GM19455 (cell line): Measurements from ENCODE around the gene MRPL12.
"Not testable (repeated sequence)": the region's sequence is repeated elsewhere in the genome, so short reads cannot be mapped to it uniquely, and the experiment has no call there.

Source experiments
- ATAC-seq: cut with Tn5 transposase; IDR thresholded peaks from one replicate; pipeline ENCODE4 v1.9.1; 2021; ENCODE audit not compliant: unreplicated experiment

The MRPL12 gene

GRCh38 chr17:81702934-81703746 is at the start of gene MRPL12:
MRPL12 (plus strand) TSS chr17:81703367; CDS start chr17:81703502, 135 bp downstream.
- peak; percentile 77 for ATAC-seq

DNA sequence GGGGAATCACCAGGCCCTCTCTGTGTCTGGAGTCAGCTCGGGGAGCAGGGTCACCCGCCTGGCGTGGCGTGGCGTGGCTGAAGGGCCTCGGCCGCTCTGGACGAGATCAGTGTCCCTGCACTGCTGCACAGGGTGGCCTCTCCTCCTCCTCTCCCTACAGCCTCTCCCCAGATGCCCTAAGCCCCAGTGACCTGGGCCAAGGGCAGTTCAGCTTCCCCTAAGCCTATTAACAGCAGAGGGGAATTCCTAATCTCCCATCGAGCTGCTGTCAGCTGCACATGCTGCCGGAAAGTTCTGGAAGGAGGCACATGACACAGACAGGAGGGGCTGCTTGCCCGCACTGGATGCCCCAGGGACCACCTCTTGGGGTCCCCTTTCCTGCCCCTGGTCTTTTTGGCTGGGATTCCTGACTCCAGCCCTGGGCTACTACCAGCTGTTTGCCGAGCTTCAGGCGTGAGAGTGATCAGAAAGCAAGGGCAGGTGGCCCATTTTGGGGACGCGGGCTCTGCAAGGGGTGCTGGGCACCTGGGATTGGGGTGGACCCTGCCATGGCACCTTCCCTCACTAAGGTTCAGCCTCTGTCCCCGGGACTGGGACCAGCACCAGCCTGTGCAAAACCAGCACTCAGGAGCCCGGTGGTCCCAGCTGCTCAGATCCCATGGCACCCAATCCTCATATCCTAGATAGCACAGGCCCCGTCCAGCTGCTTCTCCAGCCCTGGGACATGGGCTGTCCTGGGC is 47.6 kb upstream of the MRPL12 start:
- ATAC-seq, result no peak

GRCh38 chr17:81656118-81656743 is 46.9 kb upstream of the MRPL12 start, which contains the start of gene PDE6G:
PDE6G (minus strand) TSS chr17:81656542; CDS start chr17:81653305, 3,237 bp downstream.
- no peak for ATAC-seq

DNA sequence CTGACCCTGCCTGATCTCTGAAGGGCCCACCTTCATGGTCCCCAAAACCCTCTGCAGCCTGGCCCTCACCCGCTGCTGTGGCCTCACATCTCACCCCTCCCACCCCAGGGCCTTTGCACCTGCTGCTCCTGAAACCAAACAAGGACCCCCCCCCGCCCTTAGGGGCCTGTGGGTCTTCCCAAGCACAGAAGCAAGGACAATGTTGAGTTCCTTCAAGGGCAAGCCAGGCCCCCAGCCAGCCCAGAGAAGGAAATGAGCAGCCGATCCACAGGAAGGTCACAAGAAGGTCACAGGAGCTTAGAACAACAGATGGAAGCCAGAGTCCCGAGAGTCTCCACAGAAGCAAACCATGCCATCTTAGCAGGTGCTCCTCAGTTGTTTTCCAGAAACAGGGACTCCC is 46.3 kb upstream of the MRPL12 start:
- no peak for ATAC-seq

- no peak for ATAC-seq
Measured at GRCh38 chr17:81659038-81659437, 44.1 kb upstream of the MRPL12 start.

GRCh38 chr17:81660441-81660840 is 42.7 kb upstream of the MRPL12 start:
- no peak for ATAC-seq

GRCh38 chr17:81662002-81662401 is 41.2 kb upstream of the MRPL12 start:
- ATAC-seq, result no peak

DNA sequence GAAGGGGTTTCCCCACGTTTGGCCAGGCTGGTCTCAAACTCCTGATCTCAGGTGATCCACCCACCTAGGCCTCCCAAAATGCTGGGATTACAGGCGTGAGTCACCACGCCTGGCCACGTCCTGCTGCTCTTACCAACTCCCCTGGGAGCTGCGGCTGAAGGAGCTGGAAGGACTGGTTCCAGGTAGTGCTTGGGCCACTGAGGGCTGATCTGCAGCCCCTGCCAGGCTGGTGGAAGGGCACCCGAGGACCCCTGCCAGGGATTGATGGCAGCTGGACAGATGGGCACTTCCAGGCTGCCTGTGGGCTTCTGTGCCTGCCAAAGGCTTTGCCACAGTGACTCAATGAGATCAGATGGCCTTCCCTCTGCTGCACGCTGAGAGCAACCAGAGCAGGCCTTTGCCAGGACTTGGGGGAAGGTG is 39.1 kb upstream of the MRPL12 start:
- ATAC-seq, result no peak

DNA sequence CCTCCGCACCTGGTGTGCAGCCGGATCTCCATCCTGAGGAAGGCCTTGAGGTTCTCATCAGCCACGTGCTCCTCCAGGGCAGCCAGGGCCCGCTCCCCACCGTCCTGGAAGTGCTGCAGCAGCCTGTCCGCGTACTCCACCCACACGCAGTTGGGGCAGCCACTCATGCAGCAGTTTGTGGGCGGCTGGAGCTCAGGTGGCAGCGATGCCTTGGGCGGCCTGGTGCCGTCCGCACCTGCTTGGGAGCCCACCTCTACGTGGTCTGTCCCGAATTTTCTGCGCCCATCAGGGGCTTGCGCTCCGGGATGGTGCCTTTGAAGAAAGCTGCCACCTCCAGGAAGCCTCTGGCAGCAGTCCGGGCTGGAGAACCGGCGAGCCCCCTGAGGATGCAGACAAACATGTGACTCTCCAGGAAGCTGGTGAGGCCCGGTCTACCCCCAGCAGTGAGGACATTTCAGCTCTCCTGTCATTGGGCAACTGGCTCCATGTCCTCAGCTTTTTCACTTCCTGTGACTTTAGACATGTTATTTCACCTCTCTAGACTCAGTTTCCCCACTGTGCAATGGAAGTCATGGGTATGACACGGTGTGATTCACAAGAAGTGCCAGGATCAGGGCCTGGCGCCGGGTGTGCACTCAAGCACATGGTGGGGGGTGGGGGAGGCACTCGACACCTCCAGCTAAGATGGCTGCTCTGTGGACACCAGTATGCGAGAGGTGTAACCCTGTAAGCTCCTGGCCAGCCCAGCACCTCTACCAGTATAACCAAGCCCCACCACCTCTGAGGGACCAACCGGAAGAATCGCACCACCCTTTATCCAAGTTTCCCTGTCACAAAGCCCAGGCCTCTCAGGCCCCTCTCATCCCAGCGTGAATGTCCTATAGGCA is 37.7 kb upstream of the MRPL12 start:
- no peak for ATAC-seq

- ATAC-seq, result peak; percentile 12
Measured at GRCh38 chr17:81666092-81666341, 37.1 kb upstream of the MRPL12 start.

DNA sequence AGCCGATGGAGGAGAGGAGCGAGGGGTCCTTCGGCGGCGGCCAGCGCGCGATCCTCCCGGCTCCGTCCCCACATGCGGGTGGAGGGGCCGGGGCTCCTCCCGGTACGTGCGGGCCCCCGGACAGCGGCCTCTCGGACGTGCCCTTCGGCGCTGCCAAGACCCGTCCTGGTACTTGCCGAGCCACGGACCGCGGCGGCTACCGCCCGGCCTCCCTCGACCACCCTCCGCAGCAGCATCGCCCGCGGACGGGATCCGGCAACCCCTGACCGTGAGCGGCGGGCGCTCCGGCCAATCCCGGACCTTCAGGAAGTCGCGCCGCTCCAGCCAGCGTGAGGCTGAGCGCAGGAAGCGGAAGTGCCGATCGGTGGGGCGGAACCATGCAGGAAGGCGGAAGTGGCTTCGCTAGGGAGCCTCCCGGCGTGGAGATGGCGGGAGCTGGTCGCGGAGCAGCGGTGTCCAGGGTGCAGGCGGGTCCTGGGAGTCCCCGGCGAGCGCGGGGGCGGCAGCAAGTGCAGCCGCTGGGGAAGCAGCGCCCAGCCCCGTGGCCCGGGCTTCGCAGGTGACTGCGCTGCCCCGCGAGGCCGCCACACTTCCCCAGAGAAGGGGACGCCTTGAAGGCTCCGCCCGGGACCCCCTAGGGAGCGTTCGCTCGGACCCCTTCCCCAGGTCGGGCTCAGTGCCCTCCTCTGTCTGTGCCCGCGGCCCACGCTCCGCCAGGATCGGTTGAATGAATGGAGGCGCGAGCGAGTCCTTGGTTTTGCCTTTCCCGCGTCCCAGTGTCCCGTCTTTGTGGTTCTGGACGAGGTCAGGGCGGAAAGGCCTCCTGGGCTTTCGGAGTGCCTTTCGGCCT is 36.6 kb upstream of the MRPL12 start, which contains the start of the genes CCDC137 and OXLD1:
Gene CCDC137 (plus strand): TSS at position 396 of the 850 bp plus-strand sequence. CDS start 30 bp downstream, at position 426.
Gene OXLD1 (minus strand): TSS at position 264 of the 850 bp plus-strand sequence. CDS start 28 bp downstream, at position 236.
- peak; percentile 90 for ATAC-seq

DNA sequence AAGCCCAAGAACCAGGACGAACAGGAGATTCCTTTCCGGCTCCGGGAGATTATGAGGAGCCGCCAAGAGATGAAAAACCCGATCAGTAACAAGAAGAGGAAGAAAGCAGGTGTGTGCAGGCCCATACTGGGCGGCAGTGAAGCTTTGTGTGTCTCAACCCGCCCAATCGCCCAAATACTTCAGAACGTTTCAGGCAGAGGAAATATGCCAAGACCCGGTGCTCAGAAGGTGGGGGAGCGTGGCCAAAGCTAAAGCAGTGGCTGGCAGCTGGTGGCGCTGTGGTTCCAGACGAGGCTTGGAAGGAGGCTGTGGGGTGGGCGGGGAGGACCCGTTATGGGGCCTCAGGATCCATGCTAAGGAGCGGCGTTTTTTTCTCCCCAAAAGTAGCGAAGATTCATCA is 35.4 kb upstream of the MRPL12 start:
- no peak for ATAC-seq

DNA sequence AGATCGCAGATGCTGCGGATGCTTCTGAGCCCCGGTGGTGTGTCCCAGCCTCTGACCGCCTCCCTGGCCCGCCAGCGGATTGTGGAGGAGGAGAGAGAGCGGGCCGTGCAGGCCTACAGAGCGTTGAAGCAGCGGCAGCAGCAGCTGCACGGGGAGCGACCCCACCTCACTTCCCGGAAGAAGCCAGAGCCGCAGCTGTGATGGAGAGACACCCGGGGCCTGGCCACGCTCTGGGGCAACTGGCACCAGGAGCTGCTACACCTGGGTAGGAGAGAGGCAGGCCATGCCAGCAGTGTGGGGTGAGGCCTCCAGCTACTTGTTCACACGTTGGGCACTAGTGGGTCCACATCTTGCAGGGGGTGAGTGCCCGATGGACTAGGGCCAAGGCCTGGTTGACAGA is 30.7 kb upstream of the MRPL12 start:
- ATAC-seq, result no peak

DNA sequence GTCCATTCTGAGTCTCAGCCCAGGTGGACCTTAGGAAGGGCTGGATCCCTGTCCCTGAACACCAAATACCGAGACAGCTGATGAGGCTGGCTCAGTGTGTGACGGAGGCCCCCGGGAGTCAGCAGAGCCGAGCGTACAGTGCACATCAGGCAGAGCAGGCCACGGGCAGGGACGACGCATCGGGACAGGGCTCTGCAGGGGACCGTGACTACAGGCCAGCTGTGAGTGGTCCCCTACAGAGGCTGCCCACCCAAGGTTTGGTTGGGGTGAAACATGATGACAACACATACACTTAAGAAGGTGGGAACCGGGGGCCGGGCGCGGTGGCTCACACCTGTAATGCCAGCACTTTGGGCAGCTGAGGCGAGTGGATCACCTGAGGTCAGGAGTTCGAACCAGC is 30.2 kb upstream of the MRPL12 start:
- no peak for ATAC-seq

DNA sequence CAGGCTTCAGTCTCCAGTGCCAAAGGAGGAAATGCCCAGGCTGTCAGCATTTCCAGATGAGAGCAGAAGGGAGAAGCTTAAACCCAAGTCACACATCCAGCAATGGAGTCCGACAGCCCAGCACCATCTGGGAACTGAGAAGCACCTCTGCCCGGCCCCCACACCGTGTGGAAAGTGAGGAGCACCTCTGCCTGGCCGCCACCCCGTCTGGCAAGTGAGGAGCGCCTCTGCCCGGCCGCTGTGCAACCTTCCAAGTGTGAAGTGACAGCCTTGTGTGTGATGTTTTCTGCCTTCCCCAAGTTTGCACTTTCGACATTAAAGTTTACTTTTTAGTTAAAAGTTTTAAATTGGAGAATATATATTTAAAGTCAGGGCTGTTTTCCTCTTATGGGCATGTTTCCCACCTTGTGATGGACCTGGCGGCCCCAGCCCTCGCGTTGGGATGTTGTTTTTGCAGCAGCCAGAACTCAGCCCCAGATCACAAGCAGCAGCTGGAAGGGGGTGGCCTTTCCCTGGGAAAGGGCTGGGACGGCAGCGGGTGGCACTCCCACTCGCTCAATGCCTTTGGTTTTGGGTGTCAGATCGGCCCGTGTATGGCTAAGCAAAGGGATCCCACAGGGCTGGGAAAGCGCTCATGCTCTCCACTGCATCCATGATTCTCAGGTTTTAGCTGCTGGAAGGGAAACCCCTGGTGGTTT is 29.5 kb upstream of the MRPL12 start:
- ATAC-seq, result no peak

GRCh38 chr17:81675515-81676221 is 27.5 kb upstream of the MRPL12 start:
- not testable (repeated sequence) for ATAC-seq

- ATAC-seq, result no peak
Measured at GRCh38 chr17:81676906-81677305, 26.3 kb upstream of the MRPL12 start.

DNA sequence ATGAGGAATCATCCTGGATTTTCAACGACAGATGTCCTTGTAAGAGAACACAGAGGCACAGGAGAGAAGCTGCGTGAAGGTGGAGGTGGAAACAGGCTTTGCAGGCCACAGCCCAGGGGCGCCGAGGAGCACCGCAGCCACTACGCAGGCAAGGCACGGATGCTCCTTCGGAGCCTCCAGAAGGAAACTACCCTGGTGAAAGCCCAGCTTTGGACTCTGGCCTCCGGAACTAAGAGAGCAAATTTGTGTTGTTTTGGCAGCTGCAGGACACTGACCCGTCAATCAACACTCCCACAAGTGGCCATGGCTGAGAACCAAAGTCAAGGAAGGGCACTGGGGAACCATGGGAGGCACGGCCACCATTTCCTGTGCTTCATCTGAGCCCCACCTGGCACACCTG is 23.0 kb upstream of the MRPL12 start:
- no peak for ATAC-seq

DNA sequence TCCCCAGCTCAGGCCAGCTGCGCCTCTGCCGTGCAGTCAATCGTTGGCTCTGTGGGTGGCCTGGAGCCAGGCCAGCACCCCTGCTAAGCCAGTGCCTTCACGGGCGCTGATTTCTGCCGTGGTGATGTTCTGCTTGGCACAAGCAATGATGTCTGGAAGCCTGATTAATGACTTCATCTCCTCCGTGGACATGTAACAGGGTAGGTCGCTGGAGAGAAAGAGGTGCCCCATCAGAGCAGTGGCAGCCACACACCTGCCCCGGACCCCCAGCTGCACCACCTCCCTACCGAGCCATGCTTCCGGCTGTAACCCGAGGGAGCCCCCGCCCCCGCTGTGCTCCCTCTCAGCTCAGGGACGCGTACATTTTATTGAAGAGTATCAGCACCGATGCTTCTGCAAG is 21.5 kb upstream of the MRPL12 start:
- ATAC-seq, result no peak
